DMS 273 treated with DMSO at 0.1 percent for 48 hours (cell line): Measurements from ENCODE around the gene CHST4.
"Not testable (repeated sequence)": the region's sequence is repeated elsewhere in the genome, so short reads cannot be mapped to it uniquely, and the experiment has no call there.

ENCODE experiments used
- DNase-seq: peaks from one replicate; lab custom pipeline; 2025; lab: John Stamatoyannopoulos, UW

Gene CHST4

DNA sequence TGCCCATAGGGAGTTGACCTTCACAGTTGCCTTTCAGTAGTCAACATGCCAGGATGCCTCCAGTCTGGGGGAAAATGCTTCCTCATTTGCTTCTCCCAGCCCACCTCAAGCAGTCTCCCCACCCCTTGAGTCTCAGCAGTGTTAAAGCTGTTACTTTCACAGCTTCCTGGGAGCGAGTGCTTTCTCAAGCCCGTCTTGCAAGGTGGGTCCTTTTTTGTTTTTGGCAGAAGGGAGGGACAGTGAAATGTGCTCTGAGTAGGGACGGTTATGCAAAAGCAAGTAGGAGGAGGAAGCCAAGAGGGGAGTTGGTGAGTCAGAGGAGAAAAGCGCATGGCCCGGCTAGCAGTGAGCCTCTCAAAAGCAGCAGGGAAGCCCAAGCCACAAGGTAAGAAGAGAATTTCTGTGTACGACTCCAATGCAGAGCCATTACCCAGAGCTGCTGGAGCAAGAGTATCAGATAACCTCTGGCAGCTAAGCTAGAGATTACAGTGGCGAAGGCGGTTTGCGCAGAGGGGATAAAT lies at the start of gene CHST4:
CHST4 (plus strand) TSS at position 316 of the 521 bp plus-strand sequence. CDS start 10,252 bp downstream, outside the sequence.
- DNase-seq, result peak; percentile 13

DNA sequence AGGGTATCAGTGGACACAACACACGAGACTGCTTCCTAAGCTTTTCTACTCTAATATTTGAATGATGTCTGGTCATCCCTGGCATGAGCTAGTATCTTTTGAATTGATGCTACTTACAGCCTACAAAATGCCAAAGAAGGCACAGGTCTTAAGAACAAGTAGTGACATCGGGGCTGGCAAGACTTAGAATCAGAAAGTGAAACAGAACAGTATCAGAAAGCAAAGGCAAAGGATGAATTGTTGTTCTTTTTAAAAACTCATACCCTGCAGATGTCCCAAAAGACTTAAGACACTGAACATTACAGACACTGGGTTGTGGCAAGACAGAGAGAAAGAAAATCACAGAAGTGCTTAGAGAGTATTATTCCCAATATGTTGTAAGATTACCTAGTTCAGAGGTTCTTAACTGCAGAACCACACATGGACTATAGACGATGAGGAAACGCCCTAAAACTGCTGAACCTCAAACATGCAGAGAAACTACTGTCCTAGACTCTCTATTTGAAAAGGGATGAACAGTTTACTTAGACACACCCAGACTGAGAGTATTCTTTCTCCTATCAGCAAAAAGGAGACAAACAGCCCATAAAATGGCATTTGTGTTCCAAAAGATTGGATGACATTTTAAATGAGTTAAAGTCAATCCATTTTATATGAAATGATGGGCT lies 49.6 kb upstream of the CHST4 start:
- no peak for DNase-seq

DNA sequence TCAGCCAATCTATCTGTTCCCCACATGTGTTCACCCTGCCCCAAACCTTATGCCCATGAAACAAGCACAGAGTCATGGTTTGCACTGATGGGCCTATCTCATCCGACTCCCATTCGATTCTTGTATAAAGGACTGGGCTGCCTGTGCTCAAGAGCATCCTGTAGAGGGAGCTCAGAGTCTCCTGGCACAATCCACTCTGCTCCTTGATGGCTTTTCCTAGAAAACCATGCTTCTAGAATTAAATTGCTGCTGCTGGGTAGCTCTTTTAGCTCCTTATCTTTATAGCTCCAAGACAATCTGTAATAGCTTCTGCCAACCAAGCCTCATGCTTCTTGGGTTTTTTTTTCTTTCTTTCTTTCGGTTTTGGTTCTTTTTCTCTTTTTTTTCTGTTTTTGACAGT lies 46.8 kb upstream of the CHST4 start:
- no peak for DNase-seq

DNA sequence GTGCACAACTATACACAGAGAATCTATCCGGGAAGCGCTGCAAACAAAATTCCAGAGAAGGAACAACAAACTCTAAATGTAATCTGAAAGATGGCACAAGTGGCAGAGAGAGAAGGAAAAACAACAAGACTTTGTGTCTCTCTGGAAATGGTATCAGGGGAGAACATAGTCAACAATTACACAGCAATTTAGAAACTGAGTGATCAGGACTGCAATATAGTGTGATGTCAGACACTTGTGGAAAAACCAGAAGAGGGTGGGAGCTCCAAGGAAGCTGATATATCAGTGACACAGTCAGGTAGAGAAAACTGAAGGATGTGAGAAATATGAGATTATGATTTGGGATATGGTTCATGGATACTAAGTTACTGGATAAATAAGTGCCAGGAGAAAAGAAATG lies 45.3 kb upstream of the CHST4 start:
- DNase-seq, result no peak

DNA sequence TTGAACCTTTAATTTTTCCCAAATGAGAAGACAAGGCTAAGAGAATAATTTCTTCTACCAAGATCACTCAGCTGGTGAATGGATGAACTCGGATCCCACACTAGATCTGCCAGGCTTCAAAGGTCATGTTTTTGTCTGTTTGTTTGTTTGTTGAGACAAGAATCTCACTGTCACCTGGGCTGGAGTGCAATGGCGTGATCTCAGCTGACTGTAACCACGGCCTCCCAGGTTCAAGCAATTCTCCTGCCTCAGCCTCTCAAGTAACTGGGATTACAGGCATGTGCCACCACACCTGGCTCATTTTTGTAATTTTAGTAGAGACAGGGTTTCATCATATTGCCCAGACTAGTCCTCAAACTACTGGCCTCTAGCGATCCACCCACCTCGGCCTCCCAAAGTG lies 43.7 kb upstream of the CHST4 start:
- no peak for DNase-seq

DNA sequence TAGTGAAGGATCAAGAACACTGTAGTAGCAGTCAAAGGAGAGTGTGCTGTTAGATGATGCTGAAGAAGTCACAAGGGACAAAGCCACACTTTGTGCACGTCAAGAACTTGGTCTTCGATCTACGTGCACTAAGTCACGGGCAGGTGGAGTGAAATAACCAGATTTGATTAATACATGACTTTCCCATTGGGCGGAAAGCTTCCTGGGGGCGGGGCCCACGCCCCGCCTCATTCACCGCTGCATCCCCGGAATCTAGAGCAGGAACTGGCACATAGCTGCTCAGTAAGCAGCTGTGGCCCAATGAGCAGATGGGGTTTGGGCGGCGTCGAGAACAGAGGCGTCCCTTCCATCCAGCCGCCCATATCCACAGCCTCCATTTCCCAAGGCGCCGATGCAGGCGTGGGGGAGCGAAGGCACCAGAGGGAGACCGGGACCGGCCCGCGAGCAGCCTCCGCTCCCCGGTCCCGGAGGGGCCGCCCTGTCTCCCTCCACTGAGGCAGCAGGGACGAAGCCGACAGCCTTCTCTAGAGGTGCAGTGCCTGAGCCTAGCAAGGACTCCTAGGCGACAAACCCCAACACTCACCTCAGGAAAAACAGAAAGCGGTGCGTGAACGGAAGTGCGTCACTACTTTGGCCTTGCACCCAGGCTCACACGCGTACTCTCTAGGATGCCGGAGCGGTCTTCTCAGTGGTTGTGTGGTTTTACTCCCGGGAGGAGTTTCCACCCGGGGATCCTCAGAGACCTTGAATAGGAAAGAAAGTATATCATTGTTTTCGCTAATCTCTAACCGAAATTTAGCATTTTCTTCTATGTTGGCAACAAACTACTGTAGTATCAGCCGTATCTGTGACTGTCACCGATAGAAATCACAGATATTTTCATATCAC lies 42.0 kb upstream of the CHST4 start:
- DNase-seq, result peak; percentile 76

DNA sequence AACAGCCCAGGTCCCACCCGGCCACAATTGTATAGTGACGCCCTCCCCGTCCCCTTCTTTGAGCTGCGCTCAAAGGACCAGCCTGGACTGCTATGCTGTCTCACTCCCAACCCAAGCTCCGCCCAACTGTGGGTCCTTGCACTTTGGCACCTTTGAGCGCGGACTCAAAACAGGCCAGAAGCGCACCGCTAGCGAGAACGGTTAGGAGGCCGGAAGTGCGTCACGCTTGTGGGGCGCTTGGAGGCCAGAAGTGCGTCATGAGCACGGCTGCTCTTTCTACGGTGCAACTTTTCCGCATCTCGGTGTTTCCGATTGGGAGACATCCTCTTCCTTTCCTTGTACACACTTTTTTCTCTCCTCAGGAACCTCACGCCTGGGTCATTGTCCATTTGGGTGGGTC lies 37.1 kb upstream of the CHST4 start, which contains the start of gene ZNF19:
ZNF19 (minus strand) TSS at position 203 of the 400 bp plus-strand sequence. CDS start 7,210 bp downstream, outside the sequence.
- no peak for DNase-seq

DNA sequence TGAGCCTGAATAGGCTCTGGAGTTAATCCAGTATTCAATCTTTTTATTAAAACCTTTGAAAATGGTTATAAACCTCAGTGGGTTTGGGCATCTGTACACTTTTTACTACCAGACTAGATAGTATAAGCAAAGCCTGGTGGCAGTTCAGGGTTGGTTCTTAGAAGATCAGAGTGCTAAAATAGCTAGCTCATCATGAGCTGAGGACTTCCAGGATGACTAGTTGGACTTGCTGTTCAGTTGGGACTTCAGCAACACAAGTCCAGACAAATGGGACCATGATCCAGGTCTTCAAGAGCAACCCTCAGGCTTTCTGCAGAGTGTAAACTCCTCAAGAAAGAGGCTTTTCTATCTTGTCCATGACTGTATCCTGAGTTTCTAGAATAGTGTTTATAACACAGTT lies 35.9 kb upstream of the CHST4 start:
- DNase-seq, result no peak

DNA sequence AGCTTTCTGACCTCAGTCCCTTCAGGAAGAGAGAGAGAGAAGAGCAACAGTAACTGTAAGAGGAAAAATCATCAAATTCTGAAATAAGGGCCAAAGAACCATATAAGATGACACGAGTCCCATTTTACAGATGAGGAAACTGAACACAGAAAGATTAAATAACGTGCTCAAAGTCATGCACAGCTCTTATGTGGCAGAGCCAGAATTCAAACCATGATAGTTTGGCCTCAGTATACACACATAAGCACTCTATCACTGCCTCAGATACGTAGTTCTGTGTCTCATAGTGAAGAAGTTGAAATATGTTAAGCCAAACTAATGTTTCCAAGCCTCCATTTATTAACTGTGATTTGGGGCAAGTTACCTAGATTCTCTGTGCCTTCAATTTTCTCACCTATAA lies 35.2 kb upstream of the CHST4 start:
- DNase-seq, result no peak

DNA sequence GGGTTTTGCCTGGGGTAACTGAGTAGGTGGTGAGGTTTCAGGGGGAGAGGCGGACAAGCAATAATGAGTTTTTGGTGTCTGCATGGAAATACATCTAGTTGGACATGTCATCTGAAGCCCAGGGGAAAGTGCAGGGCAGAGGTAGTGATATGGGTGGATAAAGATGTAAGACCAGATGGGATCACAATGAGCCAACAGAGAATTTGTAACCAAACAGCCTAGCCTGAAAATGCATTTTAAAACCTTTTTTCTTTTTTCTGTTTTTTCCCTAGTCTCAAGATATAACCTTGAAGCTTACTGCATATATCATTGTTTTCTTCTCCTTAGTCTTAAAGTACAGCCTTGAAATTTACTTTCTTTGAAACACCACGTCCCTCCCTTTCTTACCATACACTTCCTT lies 33.4 kb upstream of the CHST4 start:
- no peak for DNase-seq

- no peak for DNase-seq
These were observed 33.0 kb upstream of the CHST4 start for GRCh38 chr16:71493213-71493612.

- no peak for DNase-seq
These were observed 28.2 kb upstream of the CHST4 start for GRCh38 chr16:71498031-71498430.

DNA sequence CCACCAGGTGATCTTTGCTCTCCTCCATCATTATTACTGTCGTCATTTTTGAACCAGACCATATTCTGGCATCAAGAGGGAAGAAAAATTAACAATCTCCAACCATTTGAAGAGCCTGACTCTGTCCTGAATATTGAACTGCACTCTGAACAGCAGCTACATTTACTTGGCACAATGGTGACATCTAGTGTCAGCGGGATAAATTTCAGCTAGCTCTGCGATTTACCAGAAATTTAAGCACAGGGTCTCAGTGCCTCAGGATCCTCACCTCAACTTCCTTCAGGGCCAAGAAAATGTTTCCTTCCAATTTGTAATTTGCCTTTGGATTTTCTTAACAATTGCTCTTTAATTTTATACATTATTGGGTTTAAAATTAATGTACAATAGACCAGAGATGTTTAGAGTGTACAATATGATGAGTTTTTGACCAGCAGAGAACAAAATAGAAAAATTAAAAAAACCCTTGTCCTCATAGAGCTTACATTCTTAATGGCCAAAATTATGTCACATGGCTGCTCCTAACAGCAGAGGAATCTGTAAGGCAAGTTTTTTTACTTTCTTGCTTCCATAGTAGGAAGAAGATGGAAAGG lies 26.4 kb upstream of the CHST4 start:
- peak; percentile 55 for DNase-seq

GRCh38 chr16:71500964-71501363 lies 25.3 kb upstream of the CHST4 start:
- no peak for DNase-seq

DNA sequence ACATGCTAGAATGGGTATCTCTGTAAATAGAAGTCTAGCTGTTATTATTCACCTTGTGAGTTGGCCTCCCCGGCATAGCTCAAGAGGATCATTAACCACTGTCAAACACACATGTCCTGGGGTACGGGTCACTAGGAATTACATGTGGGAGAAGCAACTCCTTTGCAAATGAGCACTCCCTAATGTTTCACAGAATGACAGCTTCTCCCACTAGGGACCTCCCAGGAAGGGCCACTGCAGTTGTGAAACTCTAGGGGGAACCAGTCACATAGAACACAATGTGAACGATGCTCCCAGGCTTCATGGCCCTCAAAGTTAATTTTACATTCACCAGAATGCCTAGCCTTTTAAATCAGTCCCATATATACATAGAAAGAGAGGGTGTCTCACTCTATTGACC lies 24.7 kb upstream of the CHST4 start:
- DNase-seq, result no peak

GRCh38 chr16:71504051-71504450 lies 22.2 kb upstream of the CHST4 start:
- DNase-seq, result not testable (repeated sequence)

- no peak for DNase-seq
These were observed 21.3 kb upstream of the CHST4 start for GRCh38 chr16:71504901-71505300.

GRCh38 chr16:71507061-71507460 lies 19.2 kb upstream of the CHST4 start:
- DNase-seq, result no peak

GRCh38 chr16:71513302-71513701 lies 12.9 kb upstream of the CHST4 start:
- DNase-seq, result no peak

- no peak for DNase-seq
These were observed 11.8 kb upstream of the CHST4 start for GRCh38 chr16:71514476-71514875.

GRCh38 chr16:71515026-71515425 lies 11.2 kb upstream of the CHST4 start:
- DNase-seq, result no peak

- no peak for DNase-seq
These were observed 5.7 kb upstream of the CHST4 start for GRCh38 chr16:71520550-71520949.
